Stimulated activated CD4-positive, alpha-beta T cell treated with anti-CD3 and anti-CD28 coated beads, Interleukin-15, amount 100 ng/mL, for 24 hours (primary cell): ENCODE data around the gene ZBTB7B.

Experiments used
- DNase-seq: peaks from one replicate; pipeline ENCODE4 v3.0.0-alpha.2; 2020

The ZBTB7B gene

DNA sequence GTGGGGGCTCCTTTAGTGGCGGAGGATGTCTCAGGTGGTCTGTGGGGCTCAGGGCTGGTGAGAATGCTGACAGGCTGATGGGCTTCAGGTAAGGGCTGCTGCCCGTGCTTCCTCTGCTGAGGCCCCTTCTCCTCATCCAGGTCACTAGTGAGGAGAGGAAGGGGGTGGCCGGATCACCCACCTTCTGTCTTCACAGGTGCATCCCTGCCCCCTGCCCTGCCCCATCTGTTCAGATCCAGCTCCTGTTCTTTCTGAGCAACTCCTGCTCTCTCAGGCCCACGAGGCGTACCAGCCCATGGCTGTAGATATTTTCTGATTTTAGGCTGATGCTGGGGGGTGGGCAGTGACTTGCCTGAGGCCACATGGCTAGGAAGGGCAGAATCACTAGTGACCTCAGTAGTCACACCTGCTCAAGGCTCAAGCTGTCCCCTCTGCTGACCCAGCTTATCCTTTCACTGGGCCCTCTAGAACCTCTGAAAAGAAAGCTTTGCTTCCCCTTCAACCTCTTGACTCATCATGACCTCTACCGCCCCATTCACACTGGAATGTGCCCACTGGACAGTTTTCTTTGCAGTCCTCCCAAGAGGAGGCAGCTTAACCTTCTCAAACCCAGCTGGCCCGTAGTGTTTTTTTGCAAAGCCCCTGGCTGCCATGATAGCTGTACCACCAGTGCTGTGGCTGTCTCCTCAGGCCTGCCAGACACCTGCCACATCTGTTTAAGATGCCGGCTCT lies 16.2 kb downstream of the ZBTB7B start:
- DNase-seq = no peak

DNA sequence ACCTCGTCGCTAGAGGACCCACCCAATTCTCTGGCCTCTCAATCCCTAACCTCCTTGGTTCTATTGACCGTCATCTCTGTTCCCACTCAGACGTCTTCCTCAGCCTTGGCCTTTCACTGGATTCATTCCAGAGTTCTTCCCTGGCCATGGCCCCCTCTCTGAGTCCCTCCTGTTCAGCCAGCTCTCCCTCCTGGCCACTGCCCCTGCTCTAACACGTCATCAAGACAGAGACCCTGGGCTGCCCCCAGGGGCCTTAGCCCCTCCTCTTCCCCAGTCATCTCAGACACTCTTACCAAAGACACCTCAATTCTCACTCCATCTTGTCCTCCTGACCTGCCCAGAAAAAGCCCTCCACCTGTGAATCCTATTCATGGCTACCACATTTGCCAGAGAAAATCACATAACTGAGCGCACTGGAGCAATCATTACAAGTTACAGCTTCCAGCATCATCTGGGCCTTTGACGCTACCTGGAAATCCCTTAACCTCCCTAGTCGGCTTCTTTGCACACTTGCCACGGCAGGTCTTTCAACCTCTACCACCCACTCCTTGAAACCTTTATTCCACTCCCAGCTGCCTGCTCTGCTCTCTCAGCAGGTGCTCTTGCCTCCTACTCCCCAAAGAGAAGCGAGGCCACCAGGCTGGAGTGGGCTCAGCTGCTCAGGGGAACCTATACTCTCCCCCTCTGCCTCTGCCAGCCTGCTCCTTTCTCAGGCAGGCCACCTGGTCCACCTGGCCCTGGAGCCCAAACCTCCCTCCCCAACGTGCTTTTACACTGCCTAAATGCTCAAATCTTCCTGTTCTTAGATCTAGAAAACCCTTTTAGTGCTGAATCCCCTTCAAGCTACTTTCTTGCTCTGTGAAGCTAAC lies 17.0 kb downstream of the ZBTB7B start:
- no peak for DNase-seq

DNA sequence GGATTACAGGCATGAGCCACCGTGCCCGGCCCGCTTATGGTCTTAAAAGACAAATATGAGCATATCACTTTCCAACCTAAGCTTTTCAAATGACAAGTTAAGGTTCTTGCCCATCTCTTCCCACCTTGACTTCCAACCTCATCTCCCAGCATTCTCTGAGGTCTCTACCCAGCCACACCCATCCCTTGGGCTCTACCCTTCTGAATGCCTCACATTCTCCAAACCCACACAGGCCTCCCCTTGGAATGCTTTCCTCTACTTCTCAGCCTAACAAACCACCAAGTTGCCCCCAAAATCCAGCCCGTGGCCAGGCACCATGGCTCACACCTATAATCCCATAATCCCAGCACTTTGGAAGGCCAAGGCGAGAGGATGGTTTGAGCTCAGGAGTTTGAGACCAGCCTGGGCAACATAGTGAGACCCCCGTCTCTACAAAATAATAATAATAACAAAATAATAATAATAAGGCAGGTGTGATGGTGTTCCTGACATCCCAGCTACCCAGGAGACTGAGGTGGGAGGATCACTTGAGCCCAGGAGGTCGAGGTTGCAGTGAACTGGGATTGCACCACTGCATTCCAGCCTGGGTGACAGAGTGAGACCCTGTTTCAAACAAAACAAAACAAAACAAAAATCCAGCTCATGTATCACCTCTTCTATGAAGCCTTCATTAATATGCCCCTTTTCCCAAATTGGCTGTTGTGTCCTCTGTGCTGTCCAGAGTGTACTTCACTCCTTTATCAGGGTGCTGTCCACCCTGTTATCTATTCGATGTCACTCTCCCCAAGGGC lies 19.7 kb downstream of the ZBTB7B start:
- DNase-seq = no peak

DNA sequence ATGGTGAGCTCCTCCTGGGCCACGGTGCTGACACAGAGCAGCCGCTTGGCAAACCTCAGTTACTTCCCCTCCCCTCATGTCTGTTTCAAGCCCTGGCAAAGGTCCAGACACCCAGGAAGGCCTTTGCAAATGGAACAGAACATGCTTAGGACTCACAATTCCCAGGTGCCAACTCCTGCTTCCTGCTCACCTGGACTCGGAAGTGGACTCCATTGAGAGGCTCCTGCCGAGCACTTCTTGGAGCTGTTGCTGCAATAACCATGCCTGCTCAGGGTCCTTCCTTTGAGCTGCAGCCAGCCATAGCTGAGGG lies 20.3 kb downstream of the ZBTB7B start:
- DNase-seq = no peak

DNA sequence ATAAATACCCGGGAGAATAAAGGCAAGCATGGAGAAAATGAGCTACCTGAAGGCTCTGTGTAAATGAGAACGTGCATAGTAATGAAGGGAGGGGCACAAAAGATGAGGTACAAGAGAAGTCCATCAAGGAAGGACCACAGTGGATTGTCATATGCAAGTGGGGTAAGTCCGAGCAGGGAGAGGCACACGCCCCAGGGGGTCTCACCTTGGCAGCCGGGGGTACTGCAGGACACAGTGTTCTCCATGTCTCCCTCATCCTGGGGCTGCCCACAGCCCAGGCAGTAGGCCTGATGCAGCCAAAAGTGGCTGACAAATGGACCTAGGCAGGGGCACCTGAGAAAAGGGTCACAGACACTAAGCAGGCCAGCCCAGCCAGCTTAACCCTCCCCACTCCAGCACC lies 21.0 kb downstream of the ZBTB7B start:
- DNase-seq = no peak

DNA sequence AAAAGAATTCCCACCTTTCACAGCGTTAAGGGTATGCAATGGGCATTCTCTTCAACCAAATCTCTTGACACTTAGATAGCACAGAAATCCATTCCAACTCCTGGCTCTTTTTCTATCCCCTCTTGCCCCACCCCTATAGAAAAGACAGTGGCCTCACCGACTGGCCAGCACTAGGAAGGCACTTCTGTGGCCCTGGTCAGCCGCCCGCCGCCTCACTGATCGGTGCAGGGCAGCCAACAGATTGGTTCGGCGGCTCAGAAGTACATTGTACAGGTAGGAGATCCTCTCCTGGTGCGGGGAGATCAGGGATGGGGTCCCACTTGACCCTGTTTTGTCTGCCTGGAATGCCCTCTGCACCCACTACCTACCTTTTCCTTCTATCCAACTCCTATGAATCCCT lies 21.7 kb downstream of the ZBTB7B start:
- DNase-seq = no peak

DNA sequence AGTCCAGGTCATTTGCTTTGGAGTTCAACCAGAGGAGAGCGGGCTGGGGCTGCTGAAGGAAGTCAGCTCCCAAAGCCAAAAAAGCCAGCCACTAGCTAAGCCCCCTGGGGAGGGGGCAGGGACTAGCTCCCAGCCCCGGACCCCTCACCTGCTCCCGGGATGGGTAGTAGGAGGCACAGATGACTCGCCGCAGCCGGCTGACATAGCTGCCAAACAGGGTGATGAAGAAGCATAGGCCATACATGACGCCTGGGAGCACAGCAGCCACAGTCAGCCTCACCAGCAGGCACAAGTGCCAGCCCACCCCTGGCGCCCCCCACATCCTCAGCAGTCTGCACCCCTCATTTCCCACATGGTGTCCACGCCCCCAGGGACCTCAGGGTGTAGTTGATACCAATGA lies 23.6 kb downstream of the ZBTB7B start:
- DNase-seq = no peak

DNA sequence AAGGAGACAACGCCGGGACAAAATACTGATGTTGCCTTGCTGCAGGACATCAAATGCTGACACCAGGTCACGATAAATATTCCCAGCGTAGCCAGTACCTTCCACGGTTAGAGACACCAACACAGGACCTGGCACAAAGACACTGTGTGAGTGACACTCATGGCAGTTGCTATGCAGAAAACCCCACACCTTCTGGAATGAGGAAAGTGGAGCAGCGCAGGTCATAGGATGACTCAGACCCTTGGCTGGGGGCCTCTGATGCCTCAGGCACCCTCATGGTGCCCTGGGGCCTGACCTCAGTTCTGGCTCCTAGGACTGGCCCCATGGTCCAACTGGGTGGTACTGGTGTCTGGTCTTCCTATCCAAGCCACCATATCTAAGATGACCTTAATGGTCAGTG lies 24.0 kb downstream of the ZBTB7B start:
- DNase-seq = no peak

DNA sequence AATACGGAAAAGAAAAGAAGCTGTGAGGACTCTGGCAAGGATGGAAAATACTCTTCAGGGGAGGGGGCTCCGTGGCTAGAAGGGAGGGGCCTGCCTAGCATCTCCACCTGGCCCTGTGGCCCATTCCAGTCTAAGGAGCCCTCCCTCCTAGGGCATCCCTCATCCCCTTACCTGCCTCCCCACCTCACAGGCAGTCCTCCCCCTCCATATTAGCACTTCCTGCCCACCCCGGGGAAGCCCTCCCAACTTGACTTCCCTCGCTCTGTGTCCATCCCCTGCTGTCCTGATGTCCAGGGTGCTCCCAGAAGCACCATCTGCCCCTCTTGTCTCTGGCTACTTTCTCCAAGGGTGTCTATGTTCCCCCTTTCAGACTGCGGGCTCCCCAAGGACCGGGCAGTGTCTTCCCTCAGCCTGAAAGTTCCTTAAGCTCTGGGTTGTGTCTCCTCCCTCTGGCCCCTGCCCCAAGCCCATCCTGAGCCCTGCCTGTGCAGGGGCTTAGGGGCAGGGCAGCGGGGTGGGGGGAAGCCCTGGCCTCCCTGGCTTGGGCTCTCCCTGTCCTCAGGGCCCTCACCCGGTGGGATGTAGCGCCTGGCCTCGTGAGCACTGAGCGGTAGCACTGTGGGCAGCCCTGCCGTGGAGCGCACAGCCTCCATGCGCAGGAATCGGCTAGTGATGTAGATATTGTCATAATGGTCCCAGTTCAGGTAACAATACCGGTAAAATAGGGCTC lies 27.1 kb downstream of the ZBTB7B start:
- DNase-seq = no peak

DNA sequence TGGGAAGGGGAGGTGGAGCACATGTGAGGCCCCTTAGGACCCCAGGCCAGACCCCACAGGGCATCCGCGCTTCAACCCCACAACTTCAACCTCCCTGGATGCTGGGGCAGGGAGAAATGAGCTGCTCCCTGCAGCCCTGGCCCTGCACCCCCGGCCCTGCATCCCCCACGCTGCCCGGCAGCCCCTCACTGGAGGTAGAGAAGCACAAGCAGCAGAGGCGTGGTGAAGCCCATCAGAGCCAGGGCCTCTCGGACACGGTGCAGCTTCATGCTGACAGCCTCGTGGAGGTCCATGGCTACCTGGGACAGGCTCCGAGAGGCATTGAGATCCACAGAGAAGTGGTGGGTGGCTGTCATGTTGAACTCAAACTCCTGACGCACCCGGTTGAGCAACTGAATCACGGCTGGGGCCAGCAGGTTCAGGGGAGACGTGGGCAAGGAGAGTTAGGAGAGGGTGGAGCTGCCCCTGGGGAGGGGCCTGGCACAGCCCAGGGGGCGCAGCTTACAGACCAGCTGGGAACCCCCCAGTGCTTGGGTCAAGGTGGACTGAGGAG lies 27.7 kb downstream of the ZBTB7B start:
- DNase-seq = no peak

DNA sequence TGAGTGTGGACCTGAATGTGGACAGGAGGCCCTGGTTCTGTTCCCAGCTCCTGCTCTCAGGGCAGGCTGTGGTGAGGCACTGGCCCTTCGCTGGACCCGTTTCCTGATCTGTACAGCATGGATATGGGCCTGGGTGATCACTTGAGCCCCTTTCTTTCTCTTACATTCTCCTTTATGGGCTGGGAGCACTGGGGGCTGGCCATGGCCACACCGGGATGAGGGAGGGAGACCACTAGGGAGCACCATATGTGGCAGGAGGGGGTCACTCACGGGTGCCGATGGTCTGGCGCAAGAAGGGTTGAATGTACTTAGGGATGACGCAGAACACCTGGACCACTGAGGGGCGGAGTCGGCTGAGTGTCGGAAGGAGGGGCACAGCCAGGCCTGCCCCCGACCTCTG lies 28.3 kb downstream of the ZBTB7B start:
- DNase-seq = no peak

DNA sequence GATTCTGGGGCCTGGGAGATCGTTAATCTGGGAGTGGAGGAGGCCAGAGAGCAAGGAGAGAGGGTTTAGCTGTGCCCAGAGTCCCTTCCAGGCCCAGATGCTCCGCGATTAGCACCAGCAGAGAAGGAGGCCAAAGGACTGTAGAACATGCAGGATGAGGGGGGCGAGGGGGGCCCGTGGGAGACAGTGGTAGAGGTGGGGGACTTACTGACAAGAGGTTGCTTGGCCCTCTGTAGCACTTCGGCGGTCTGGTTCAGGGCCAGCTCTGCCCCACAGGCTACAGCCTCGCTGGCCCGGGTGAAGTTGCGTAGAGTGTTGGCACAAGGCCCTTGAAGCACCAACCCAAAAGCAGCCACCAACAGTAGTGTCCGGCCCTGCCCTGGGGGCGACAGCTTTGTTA lies 30.3 kb downstream of the ZBTB7B start:
- no peak for DNase-seq

DNA sequence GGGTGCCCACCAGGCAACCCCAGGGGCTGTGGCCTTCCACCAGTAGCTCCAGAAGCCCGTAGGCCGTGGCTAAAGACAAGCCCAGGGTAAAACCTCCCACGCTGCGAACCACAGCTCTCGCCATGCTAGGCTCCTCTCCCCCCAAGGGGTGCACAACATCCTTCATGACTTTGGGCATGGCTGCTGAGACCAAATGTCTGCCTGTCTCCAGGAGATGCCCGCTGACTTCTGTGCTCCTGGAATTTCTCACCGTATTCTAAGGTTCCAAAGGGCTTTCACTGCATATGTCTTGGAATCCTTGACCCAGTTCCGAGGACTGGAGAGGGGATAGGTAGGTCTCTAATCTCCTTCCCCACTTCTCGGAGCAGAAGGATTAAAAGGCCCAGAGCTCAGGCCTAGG lies 30.9 kb downstream of the ZBTB7B start, which contains the start of the genes DCST1 and DCST2:
TSS of gene DCST1 (plus strand) at position 301 of the 400 bp plus-strand sequence. CDS start 213 bp downstream, outside the sequence.
TSS of gene DCST2 (minus strand) at position 258 of the 400 bp plus-strand sequence. CDS start at position 178, 80 bp downstream.
- no peak for DNase-seq

DNA sequence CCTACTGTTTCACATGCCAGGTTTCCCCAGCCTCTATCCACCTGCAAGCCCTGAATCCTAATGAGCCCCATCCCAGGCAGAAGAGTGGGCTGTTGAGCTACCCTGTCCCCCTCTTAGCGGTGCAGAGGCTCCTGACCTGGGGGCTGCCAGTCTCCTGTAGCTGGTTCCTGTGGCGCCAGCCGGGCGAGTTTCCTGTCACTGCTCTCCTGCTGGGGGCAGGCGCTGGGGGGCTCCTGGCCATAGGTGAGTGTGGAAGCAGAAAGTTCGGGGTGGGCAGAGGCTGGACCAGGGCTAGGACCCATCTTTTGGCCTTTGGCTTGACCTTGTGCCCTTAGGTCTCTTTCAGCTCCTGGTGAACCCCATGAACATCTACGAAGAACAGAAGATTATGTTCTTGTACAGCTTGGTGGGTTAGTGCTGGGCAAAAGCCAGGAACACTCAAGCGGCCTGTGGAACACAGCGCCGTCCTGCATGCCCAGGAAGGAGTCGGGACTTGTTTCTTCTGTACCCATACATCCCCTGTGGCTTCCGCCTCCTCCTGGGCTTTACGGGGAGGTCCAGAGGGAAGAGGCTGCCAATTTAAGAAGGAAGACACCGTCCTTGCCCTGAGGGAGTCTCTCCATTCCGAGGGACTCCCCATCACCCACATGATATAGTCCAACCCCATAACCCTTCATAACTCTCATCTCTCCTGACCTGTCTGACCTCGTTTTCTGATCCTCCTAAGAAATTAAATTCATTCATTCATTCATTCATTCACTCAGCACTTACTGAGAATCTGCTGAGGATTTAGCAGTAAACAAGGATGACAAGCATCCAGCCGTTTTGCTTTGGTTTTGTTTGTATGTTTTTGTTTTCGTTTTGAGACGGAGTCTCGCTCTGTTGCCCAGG lies 32.0 kb downstream of the ZBTB7B start:
- DNase-seq = no peak

DNA sequence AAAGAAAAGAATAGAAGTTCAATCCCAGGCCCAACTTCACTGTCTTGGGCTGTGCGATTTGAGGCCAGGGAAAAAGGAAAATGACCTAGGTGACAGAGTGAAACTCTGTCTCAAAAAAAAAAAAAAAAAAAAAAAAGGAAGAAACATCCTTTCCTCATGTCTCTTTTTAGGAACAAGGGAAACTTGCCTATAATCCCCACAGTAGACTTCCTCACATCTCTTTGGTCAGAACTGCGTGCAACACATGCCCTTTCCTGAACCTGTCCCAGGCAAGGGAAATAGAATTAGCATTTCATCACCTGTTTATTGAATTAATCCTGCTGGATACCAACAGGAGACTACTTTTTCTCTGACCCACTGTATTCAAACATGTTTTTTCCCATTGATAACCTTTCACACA lies 33.3 kb downstream of the ZBTB7B start:
- no peak for DNase-seq

DNA sequence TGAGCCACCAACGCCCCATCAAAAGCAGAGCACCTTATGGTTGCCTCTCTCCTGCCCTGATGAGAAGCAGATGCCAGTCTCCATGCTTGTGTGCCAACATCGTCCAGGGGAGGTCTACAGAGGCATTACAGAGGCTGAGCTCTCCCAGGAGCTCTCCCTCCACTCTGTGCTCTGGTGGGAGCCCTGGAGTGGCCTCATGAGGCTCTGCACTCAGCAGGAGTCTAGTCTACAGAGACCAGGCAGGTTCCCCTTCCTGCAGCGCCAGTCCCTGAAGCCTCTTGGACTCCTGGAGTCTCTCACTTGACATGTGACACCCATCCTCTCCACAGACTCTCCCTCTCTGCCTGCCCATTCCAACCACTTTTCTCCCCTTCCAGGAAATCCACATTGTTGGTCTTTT lies 34.4 kb downstream of the ZBTB7B start:
- DNase-seq = no peak

DNA sequence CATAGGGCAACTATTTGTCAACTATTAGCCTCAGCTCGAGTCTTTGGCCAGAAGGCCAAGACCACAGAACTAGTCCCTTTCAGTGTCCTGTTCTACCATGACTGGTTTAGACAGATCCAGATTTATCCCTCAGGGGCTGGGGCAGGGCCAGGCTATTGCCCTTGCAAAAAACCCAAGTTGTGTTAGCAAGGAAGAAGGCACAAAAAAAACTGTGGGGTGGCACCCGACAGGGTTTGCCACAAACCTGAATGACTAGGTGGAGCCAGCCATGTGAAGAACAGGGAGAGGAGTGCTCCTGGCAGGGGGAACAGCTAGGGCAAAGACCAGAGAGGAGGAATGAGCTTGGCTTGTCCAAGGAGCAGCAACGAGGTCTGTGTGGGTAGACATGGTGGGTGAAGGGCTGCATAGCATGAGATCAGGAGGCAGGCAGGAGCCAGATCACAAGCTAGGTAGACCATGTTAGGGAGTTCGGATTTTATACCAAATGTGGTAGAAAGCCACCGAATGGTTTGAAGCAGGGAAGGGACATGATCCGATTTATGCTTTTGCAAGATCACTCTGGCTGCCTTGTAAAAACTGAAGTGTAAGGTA lies 35.3 kb downstream of the ZBTB7B start:
- no peak for DNase-seq

DNA sequence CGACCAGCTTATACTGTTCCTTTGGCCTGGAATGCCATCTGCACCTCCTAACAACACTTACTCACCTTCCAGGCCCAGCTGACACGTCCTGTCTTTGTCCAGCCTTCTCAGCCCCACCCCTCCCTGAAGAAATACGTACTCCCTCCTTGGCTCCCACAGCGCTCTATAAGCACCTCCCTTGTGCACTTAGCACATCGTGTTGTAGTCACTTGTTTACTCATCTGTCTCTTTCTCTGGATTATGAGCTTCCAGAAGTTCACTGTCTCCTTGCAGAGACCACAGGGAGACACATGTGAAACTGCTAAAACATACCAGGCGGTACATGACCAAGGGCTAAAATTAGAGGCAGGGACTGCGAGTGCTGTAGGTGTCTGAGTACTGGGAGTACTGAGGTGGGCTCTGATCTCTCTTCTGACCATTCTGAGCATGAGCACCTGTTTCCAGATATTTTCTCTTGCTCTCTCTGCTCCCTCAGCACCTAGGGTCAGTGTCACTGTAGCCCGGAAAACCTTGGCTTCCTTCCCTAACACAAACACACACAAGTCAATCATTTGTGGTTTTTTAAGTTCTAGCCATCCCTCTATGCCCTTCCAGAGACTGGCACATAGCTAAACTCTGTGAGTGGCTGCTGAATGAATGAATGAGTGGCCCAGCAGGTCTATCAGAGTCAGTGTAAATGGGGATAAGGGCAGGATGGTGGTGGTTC lies 36.2 kb downstream of the ZBTB7B start:
- no peak for DNase-seq

DNA sequence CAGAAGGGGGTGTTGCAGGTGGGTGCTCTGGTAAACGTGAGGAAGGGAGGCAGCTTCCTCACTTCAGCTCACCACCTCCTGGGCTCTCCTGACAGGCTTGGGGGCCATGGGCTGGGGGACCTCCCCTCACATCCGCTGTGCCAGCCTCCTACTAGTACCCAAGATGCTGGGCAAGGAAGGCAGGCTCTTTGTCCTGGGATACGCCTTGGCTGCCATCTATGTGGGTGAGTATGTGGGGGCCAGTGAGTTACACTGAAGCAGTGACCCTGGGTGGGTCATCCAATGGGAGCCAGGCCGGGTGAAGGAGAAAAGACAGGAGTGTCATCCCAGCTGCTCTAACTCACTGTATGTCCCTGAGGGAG lies 36.7 kb downstream of the ZBTB7B start:
- no peak for DNase-seq

DNA sequence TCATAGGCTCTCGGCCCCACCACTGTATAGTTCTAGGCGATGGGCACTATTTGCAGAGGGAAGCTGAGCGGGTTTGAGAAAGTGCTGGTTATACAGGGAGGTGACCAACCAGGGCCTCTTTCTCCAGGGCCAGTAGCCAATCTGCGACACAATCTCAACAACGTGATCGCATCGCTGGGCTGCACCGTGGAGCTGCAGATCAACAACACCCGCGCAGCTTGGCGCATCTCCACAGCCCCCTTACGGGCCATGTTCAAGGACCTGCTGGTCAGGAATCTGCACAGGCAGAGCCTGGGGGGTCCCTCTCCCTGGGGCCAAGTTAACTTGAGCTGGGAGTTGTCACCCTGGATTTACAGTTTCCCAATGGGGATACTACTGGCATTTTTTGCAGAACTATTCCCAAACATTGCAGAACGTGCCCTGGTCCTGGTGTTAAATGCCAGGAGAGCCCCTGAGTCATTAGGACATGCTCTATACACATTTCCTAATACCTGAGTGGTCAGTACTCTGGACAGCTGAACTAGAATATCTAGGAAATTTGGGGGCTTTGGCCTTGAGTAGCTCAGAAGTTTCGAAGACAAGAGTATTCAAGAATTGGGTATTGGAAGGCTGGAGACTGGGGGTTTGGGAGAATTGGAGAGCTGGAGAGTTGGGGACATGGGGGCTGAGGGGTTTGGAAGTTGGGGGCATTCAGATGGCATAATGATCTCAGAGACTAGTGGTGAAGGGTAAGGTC lies 37.9 kb downstream of the ZBTB7B start:
- DNase-seq = no peak
